Measurements from ENCODE around the gene LEF1. TPM values are rescaled to one million over a fixed set of nuclear protein-coding genes. Genes with fewer than 3 reads are reported as not detected.

Gene LEF1
- total RNA-seq, 1 donor from 2014 or later, result 76.6 TPM

- DNase-seq (ENCODE audit: low spot score in 2 of 2, unreplicated experiment in 2 of 2), result no peak
- no peak overlapping the region for H3K27ac Mint-ChIP-seq
- TF ChIP-seq CTCF (IDR thresholded peaks at IDR 0.05; ENCODE audit: unreplicated experiment), result no peak
- H3K9me3 Mint-ChIP-seq, result no peaks in the 10 kb centered on the region
- H3K4me1 Mint-ChIP-seq, result peaks cover 50% of the 10 kb centered on the region
- no peak overlapping the region for H3K4me3 Mint-ChIP-seq
- no peaks in the 10 kb centered on the region for H3K27me3 Mint-ChIP-seq (ENCODE audit: low read depth)
- no peaks in the 10 kb centered on the region for H3K36me3 Mint-ChIP-seq
These were observed 49.4 kb downstream of the LEF1 start for GRCh38 chr4:108119199-108119800.

- peaks cover 57% of the 10 kb centered on the region for H3K4me1 Mint-ChIP-seq
- H3K4me3 Mint-ChIP-seq, result no peak overlapping the region
- H3K36me3 Mint-ChIP-seq, result no peaks in the 10 kb centered on the region
These were observed 50.2 kb downstream of the LEF1 start for GRCh38 chr4:108118505-108118904.

GRCh38 chr4:108117418-108118182 is 51.1 kb downstream of the LEF1 start:
- TF ChIP-seq CTCF (IDR thresholded peaks at IDR 0.05; ENCODE audit: unreplicated experiment), result no peak
- Mint-ChIP-seq H3K36me3 (no peaks in the 10 kb centered on the region), H3K27me3 (ENCODE audit: low read depth) (no peaks in the 10 kb centered on the region), H3K4me1 (peaks cover 66% of the 10 kb centered on the region), H3K4me3 (no peak overlapping the region), H3K27ac (no peak overlapping the region), H3K9me3 (no peaks in the 10 kb centered on the region)
- DNase-seq (ENCODE audit: low spot score in 2 of 2, unreplicated experiment in 2 of 2), result no peak

More at GRCh38 chr4:108118505-108118904, 50.2 kb downstream of the LEF1 start:
- Mint-ChIP-seq H3K27ac (peak overlapping the region; percentile 74), H3K9me3 (no peaks in the 10 kb centered on the region), H3K27me3 (ENCODE audit: low read depth) (no peaks in the 10 kb centered on the region)
- no peak for TF ChIP-seq CTCF (IDR thresholded peaks at IDR 0.05; ENCODE audit: unreplicated experiment)
- DNase-seq (ENCODE audit: low spot score in 2 of 2, unreplicated experiment in 2 of 2), result no peak

GRCh38 chr4:108116423-108117168 is 52.1 kb downstream of the LEF1 start:
- Mint-ChIP-seq H3K4me1 (peaks cover 69% of the 10 kb centered on the region), H3K4me3 (no peak overlapping the region), H3K36me3 (no peaks in the 10 kb centered on the region), H3K27ac (peak overlapping the region; percentile 47), H3K27me3 (ENCODE audit: low read depth) (no peaks in the 10 kb centered on the region), H3K9me3 (no peaks in the 10 kb centered on the region)
- no peak for TF ChIP-seq CTCF (IDR thresholded peaks at IDR 0.05; ENCODE audit: unreplicated experiment)
- no peak for DNase-seq (ENCODE audit: low spot score in 2 of 2, unreplicated experiment in 2 of 2)

- no peak for TF ChIP-seq CTCF (IDR thresholded peaks at IDR 0.05; ENCODE audit: unreplicated experiment)
- Mint-ChIP-seq H3K4me1 (peaks cover 77% of the 10 kb centered on the region), H3K27ac (peak overlapping the region; percentile 43), H3K9me3 (no peaks in the 10 kb centered on the region), H3K4me3 (no peak overlapping the region), H3K36me3 (no peaks in the 10 kb centered on the region), H3K27me3 (ENCODE audit: low read depth) (no peaks in the 10 kb centered on the region)
- DNase-seq (ENCODE audit: low spot score in 2 of 2, unreplicated experiment in 2 of 2), result no peak
These were observed 53.6 kb downstream of the LEF1 start for GRCh38 chr4:108115168-108115526.

All from mesothelial cell of epicardium (in vitro differentiated cells).